ENCODE results near the gene GPC6.

GPC6 gene

GRCh38 chr13:93418398-93418797, 191.8 kb downstream of the GPC6 start (continued):
- TF ChIP-seq PRDM4 (tag by site-specific recombination; IDR thresholded peaks at IDR 0.05) = no peak
- TF ChIP-seq ZNF174 (tag by site-specific recombination; IDR thresholded peaks at IDR 0.05) = no peak
- TF ChIP-seq PRDM1 (tag by site-specific recombination; IDR thresholded peaks at IDR 0.05) = no peak
- no peak for TF ChIP-seq OSR2 (tag by site-specific recombination; IDR thresholded peaks at IDR 0.05)
- no peak for TF ChIP-seq ZNF560 (tag by site-specific recombination; IDR thresholded peaks at IDR 0.05; ENCODE audit: borderline replicate concordance)
- TF ChIP-seq ZEB2 (tag by site-specific recombination; IDR thresholded peaks at IDR 0.05) = no peak

DNA sequence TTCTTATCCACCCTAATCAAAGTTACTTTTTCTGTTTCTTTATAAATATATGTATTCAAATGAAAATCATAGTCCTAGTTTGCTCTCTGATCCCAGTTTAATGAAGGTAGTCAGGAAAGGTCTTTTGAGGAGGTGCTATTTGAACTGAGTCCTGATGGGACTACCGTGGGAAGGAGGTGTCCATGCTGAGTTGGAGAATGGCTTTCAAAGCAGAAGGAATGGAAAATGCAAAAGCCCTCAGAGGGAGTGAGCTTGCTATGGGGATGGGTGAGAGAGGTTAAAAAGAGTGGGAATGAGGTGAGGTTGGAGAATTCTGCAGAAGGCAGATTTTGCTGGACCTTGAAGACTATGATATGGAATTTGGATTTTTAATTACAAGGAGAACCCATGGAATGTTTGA, 193.6 kb downstream of the GPC6 start:
- no peak overlapping the region for H3K4me3 ChIP-seq (ENCODE audit: low read depth, low read length)
- ChIA-PET POLR2A (no interaction called here), CTCF (no interaction called here)
- no peak overlapping the region for H3K27ac ChIP-seq (ENCODE audit: extremely low read depth, low read depth, low read length)
- TF ChIP-seq ZNF501 (tag by site-specific recombination; IDR thresholded peaks at IDR 0.05) = no peak
- no peak for TF ChIP-seq MYNN (tag by site-specific recombination; IDR thresholded peaks at IDR 0.05; ENCODE audit: borderline replicate concordance)
- no peaks in the 10 kb centered on the region for H3K4me1 ChIP-seq (ENCODE audit: control insufficient read depth, insufficient read depth, low read length)
- H3K9me3 ChIP-seq (ENCODE audit: control insufficient read depth, insufficient read depth, low read depth, low read length) = no peaks in the 10 kb centered on the region
- H3K36me3 ChIP-seq (ENCODE audit: control insufficient read depth in 2 of 2, insufficient read depth in 1 of 2, low read length in 2 of 2) = no peaks in the 10 kb centered on the region

GRCh38 chr13:93420887-93421286, 194.3 kb downstream of the GPC6 start:
- Histone ChIP-seq H3K4me3 (ENCODE audit: low read depth, low read length) (no peak overlapping the region), H3K27ac (ENCODE audit: extremely low read depth, low read depth, low read length) (no peak overlapping the region), H3K4me1 (ENCODE audit: control insufficient read depth, insufficient read depth, low read length) (no peaks in the 10 kb centered on the region), H3K36me3 (ENCODE audit: control insufficient read depth in 2 of 2, insufficient read depth in 1 of 2, low read length in 2 of 2) (no peaks in the 10 kb centered on the region), H3K9me3 (ENCODE audit: control insufficient read depth, insufficient read depth, low read depth, low read length) (no peaks in the 10 kb centered on the region)
- POLR2A ChIA-PET = no interaction called here
- CTCF ChIA-PET = no interaction called here
- TF ChIP-seq ZFHX2 (tag by site-specific recombination; conservative IDR thresholded peaks at IDR 0.05) (peak; percentile 61), ZFP3 (tag by site-specific recombination; IDR thresholded peaks at IDR 0.05; ENCODE audit: low read depth) (no peak), ZNF768 (tag by site-specific recombination; IDR thresholded peaks at IDR 0.05) (no peak), EGR2 (tag by site-specific recombination; IDR thresholded peaks at IDR 0.05; ENCODE audit: low read depth) (peak; percentile 18; the same call in 1 of the 2 replicates), ZNF155 (tag by site-specific recombination; IDR thresholded peaks at IDR 0.05) (no peak)

GRCh38 chr13:93422980-93423543, 196.5 kb downstream of the GPC6 start:
- POLR2A ChIA-PET = no interaction called here
- no peaks in the 10 kb centered on the region for H3K9me3 ChIP-seq (ENCODE audit: control insufficient read depth, insufficient read depth, low read depth, low read length)

More at GRCh38 chr13:93422980-93423543, 196.5 kb downstream of the GPC6 start:
- Histone ChIP-seq H3K27ac (ENCODE audit: extremely low read depth, low read depth, low read length) (no peak overlapping the region), H3K4me3 (ENCODE audit: low read depth, low read length) (no peak overlapping the region), H3K36me3 (ENCODE audit: control insufficient read depth in 2 of 2, insufficient read depth in 1 of 2, low read length in 2 of 2) (no peaks in the 10 kb centered on the region), H3K4me1 (ENCODE audit: control insufficient read depth, insufficient read depth, low read length) (no peaks in the 10 kb centered on the region)
- TF ChIP-seq ZNF311 (tag by site-specific recombination; IDR thresholded peaks at IDR 0.05; ENCODE audit: borderline replicate concordance) (no peak), ZNF121 (tag by site-specific recombination; IDR thresholded peaks at IDR 0.05) (no peak), ZNF10 (tag by site-specific recombination; IDR thresholded peaks at IDR 0.05) (no peak), ZNF140 (tag by site-specific recombination; IDR thresholded peaks at IDR 0.05) (no peak), ZSCAN23 (tag by site-specific recombination; IDR thresholded peaks at IDR 0.05) (no peak), ZNF174 (tag by site-specific recombination; IDR thresholded peaks at IDR 0.05) (no peak)
- TF ChIP-seq, protein P1, sequence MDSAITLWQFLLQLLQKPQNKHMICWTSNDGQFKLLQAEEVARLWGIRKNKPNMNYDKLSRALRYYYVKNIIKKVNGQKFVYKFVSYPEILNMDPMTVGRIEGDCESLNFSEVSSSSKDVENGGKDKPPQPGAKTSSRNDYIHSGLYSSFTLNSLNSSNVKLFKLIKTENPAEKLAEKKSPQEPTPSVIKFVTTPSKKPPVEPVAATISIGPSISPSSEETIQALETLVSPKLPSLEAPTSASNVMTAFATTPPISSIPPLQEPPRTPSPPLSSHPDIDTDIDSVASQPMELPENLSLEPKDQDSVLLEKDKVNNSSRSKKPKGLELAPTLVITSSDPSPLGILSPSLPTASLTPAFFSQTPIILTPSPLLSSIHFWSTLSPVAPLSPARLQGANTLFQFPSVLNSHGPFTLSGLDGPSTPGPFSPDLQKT (IDR thresholded peaks at IDR 0.05; ENCODE audit: borderline replicate concordance, low read depth, low read length) = no peak
- CTCF ChIA-PET = interaction anchor here (1.2 kb wide), 1 partner anchor 276 kb away, joined by 4 read pairs; no protein-coding TSS in a partner anchor
